T-helper 1 cell treated with Interleukin-12 subunit alpha and Interleukin-12 subunit beta and Interleukin-4 antibody, amounts not matched to agents 30 ng/mL and 1 ng/mL, for 36 hours (primary cell): ENCODE results near the gene HLCS. TPM values are rescaled to one million over a fixed set of nuclear protein-coding genes. Genes with fewer than 3 reads are reported as not detected.

Source experiments
- intact Hi-C: fragments of 100-400 bp; cut with micrococcal nuclease; formaldehyde crosslinking; loops from one replicate; pipeline ENCODE4 v1.15.1; 2024
- total RNA-seq: library from RNA; stranded (reverse); gene quantifications from 2 replicates; pipeline ENCODE4 v1.2.3, GENCODE V29; 2022

HLCS gene
- total RNA-seq, 1 donor from 2014 or later, result 16.2 TPM

GRCh38 chr21:36917471-36918158 lies 48.9 kb downstream of the HLCS start:
- intact Hi-C loops, result no loop called here

- intact Hi-C loops, result no loop called here
These were observed 49.8 kb downstream of the HLCS start for GRCh38 chr21:36916718-36917117.

- intact Hi-C loops, result no loop called here
These were observed 50.7 kb downstream of the HLCS start for GRCh38 chr21:36915696-36916245.

- intact Hi-C loops, result no loop called here
These were observed 51.3 kb downstream of the HLCS start for GRCh38 chr21:36915014-36915695.

GRCh38 chr21:36914244-36915013 lies 52.0 kb downstream of the HLCS start:
- intact Hi-C loops, result no loop called here

GRCh38 chr21:36913247-36914169 lies 53.0 kb downstream of the HLCS start:
- intact Hi-C loops, result no loop called here

GRCh38 chr21:36910581-36911307 lies 55.7 kb downstream of the HLCS start:
- intact Hi-C loops, result no loop called here

GRCh38 chr21:36909901-36910561 lies 56.4 kb downstream of the HLCS start:
- intact Hi-C loops, result no loop called here

GRCh38 chr21:36909423-36909822 lies 57.0 kb downstream of the HLCS start:
- intact Hi-C loops, result no loop called here

- intact Hi-C loops, result no loop called here
These were observed 58.1 kb downstream of the HLCS start for GRCh38 chr21:36908260-36908908.

GRCh38 chr21:36904093-36904666 lies 62.3 kb downstream of the HLCS start:
- intact Hi-C loops, result no loop called here

- intact Hi-C loops, result no loop called here
These were observed 63.7 kb downstream of the HLCS start for GRCh38 chr21:36902793-36903192.

- intact Hi-C loops, result no loop called here
These were observed 64.1 kb downstream of the HLCS start for GRCh38 chr21:36902331-36902730.

GRCh38 chr21:36901575-36901974 lies 64.9 kb downstream of the HLCS start:
- intact Hi-C loops, result no loop called here

GRCh38 chr21:36893581-36893980 lies 72.9 kb downstream of the HLCS start:
- intact Hi-C loops, result no loop called here

- intact Hi-C loops, result no loop called here
These were observed 74.3 kb downstream of the HLCS start for GRCh38 chr21:36892201-36892600.

- intact Hi-C loops, result no loop called here
These were observed 74.8 kb downstream of the HLCS start for GRCh38 chr21:36891692-36892091.

GRCh38 chr21:36891121-36891520 lies 75.3 kb downstream of the HLCS start:
- intact Hi-C loops, result no loop called here

GRCh38 chr21:36890086-36890485 lies 76.4 kb downstream of the HLCS start:
- intact Hi-C loops, result no loop called here
